ENCODE measurements around the gene SAAL1. TPM values are rescaled to one million over a fixed set of nuclear protein-coding genes. Genes with fewer than 3 reads are reported as not detected.

Gene SAAL1
- total RNA-seq, 1 experiment from 2014 or later = 62.7 TPM

DNA sequence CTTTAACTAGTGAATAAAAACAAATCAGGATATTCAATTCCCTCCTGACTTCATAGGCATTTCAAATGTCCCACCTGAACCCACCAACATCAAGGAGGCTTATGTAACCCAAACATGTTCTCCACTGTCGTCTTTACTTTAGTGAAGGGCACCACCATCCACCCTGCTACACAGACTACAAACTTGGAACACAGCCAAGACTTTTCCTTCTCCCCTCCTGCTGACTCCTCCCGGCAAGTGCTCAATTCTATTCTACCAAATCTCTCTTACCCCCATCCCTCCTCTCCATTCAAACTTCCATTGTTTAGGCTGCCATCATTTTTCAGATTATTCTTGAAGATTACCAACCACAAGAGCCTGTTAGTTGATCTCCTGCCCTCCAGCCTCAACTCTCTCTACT lies 24.3 kb downstream of the SAAL1 start:
- DNase-seq (ENCODE audit: low read depth) = no peak

GRCh38 chr11:18080451-18080850 lies 25.4 kb downstream of the SAAL1 start:
- DNase-seq (ENCODE audit: low read depth) = no peak

- DNase-seq (ENCODE audit: low read depth) = no peak
Observed at GRCh38 chr11:18078909-18079308, 27.0 kb downstream of the SAAL1 start.

- no peak for DNase-seq (ENCODE audit: low read depth)
Observed at GRCh38 chr11:18075444-18075843, 30.4 kb downstream of the SAAL1 start.

GRCh38 chr11:18071098-18071705 lies 34.7 kb downstream of the SAAL1 start:
- no peak for DNase-seq (ENCODE audit: low read depth)

GRCh38 chr11:18067372-18067771 lies 38.5 kb downstream of the SAAL1 start:
- no peak for DNase-seq (ENCODE audit: low read depth)

DNA sequence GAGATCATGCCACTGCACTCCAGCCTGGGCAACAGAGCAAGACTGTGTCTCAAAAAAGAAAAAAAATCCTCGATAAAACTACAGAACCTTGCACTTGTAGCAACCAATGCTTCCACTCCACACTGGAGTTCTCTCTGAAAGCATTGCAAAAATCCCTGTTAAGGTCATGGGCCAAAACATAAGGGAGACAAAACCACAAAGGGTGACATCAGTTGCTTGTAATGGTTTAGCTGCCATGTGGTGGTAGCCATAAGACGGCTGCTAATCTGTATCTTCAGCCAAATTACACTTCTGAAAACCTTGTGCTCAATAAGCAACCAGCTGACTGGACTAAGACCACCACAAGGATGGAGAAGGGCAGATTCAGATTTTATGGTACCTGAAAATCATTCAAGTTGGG lies 39.3 kb downstream of the SAAL1 start:
- no peak for DNase-seq (ENCODE audit: low read depth)

GRCh38 chr11:18065572-18065971 lies 40.3 kb downstream of the SAAL1 start:
- no peak for DNase-seq (ENCODE audit: low read depth)

GRCh38 chr11:18064450-18065054 lies 41.3 kb downstream of the SAAL1 start:
- no peak for DNase-seq (ENCODE audit: low read depth)

GRCh38 chr11:18063862-18064434 lies 41.9 kb downstream of the SAAL1 start:
- DNase-seq (ENCODE audit: low read depth) = no peak

GRCh38 chr11:18063125-18063524 lies 42.8 kb downstream of the SAAL1 start:
- no peak for DNase-seq (ENCODE audit: low read depth)

GRCh38 chr11:18061351-18061750 lies 44.5 kb downstream of the SAAL1 start:
- no peak for DNase-seq (ENCODE audit: low read depth)

DNA sequence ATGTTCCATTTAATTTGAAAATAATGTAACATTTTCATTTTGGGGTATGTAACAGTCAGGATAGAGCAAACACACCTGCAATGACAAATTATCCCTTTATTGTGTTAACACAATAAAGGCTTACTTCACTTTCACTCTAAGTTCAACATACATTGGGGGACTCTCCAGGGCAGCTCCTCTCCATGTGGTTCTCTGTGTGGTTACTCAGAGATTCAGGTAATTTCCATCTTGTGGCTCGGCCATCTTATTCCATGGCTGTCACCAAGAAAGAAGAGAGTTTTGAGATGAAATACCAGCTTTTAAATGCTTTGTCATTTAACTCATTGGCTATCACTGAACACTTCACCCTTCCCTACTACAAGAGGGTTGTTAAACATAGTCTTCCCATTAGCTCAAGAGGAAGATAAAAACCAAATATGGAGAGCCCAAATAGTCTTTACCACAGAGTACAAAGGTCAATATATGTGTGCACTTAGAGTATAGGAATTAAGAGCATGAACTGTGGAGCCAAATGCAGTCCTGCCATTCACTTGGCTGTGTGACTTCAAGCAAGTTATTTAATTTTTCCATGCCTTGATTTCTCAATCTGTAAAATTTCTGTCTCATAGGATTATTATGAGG lies 49.2 kb downstream of the SAAL1 start:
- DNase-seq (ENCODE audit: low read depth) = no peak

DNA sequence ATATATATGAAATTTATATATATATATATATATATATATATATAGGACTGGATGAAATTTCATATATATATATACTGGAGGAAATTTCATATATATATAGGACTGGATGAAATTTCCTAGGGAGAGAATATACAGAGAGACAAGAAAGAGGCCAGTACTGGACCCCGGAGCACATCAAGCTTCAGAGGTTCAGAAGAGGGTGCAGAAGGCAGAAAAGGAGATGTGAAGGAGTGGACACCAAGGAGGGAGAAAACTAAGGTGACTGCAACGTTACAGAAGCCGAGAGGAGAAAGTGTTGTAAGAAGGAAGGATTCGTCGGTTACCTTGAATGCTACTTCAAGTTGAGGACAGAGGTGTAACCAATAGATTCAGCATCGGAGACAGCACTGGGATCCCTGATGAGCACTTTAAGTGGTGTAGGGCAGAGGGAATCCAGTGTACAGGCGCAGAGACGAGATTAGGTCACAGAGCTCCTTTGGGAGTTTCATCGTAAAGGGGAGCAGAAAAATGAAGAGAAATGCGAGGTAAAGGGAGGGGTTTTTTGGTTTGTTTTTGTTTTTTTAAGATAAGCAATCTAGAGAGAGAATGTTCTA lies 51.3 kb downstream of the SAAL1 start:
- no peak for DNase-seq (ENCODE audit: low read depth)

GRCh38 chr11:18050848-18051247 lies 55.0 kb downstream of the SAAL1 start:
- no peak for DNase-seq (ENCODE audit: low read depth)

DNA sequence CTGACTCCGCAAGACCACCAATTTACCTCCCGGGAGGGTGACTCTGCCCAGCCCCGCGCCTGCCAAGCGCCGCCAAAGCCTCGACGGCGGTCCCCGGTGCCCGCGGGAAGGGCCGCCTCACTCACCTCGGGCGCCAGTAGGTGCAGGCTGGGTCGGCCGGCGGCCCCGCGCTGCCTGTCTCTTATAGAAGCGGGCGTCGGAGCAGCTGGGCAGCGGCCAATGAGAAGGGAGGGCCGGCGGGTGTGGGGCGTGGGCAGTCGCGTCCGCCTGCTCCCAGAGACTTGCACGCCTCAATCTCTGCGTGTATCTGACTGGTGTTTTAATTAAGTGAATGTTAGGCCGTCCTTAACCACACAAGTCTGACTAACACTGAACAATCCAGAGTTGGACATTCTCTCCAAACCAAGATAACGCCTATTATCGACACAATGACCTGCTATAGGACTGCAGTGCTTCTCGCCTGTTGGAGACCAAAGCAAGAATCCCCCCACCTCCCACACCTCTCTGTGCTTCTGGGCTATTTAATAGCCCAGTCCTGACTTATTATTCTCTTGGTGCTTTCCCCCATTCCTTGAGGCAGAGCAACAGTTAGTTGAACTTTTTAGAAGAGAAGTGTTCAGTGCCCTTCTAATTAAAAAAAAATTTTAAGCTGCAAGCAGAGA lies 59.6 kb downstream of the SAAL1 start, which contains the start of gene TPH1:
TPH1 (minus strand) TSS at position 154 of the 662 bp plus-strand sequence. CDS start 5,507 bp downstream, outside the sequence.
- DNase-seq (ENCODE audit: low read depth) = peak; percentile 79

- no peak for DNase-seq (ENCODE audit: low read depth)
Observed at GRCh38 chr11:18036456-18036855, 69.4 kb downstream of the SAAL1 start.

Other genes with a start within 250 kb of the SAAL1 start
- gene SERGEF, start 93.0 kb downstream of the SAAL1 start, total RNA-seq (2014; rRNA removed; shearing (Covaris generic)) = 12.7 and 31.7 TPM in 2 replicates
- 0.06 and 5.6 TPM in 2 replicates for gene TPH1, start 59.8 kb downstream of the SAAL1 start, total RNA-seq (2014; rRNA removed; shearing (Covaris generic))
- not detected in 2 replicates for gene MRGPRX3, start 26.5 kb upstream of the SAAL1 start, total RNA-seq (2014; rRNA removed; shearing (Covaris generic))
- not detected in 2 replicates for gene MRGPRX4, start 66.8 kb upstream of the SAAL1 start, total RNA-seq (2014; rRNA removed; shearing (Covaris generic))
- not detected in 2 replicates for gene SAA4, start 130.7 kb upstream of the SAAL1 start, total RNA-seq (2014; rRNA removed; shearing (Covaris generic))
- gene SAA2, start 142.6 kb upstream of the SAAL1 start, total RNA-seq (2014; rRNA removed; shearing (Covaris generic)) = 3.0 TPM in 1 of 2 replicates, not detected in the other
- gene SAA1, start 160.2 kb upstream of the SAAL1 start, total RNA-seq (2014; rRNA removed; shearing (Covaris generic)) = 0.69 TPM in 1 of 2 replicates, not detected in the other
- gene HPS5, start 216.1 kb upstream of the SAAL1 start, total RNA-seq (2014; rRNA removed; shearing (Covaris generic)) = 32.1 and 32.9 TPM in 2 replicates
- gene GTF2H1, start 216.5 kb upstream of the SAAL1 start, total RNA-seq (2014; rRNA removed; shearing (Covaris generic)) = 70.4 and 78.8 TPM in 2 replicates